HepG2 (cell line): ENCODE data around the gene BLOC1S4. TPM values are rescaled to one million over a fixed set of nuclear protein-coding genes. Genes with fewer than 3 reads are reported as not detected.

ENCODE experiments used
- ATF4 ChIP-seq, 2 experiments: fragments of 450-650 bp in 1 of 2; sonication (generic) in 1 of 2; formaldehyde crosslinking; IDR thresholded peaks; 2 replicates each; pipeline versions ENCODE4 v1.5.0 to v1.8.0; 2020 to 2022; ENCODE audit warnings: mild to moderate bottlenecking in 1 of 2, missing genetic modification reagents in 1 of 2
- GPN1 ChIP-seq: sonication (generic); formaldehyde crosslinking; IDR thresholded peaks from 2 replicates; pipeline ENCODE4 v1.5.1; 2020; ENCODE audit warnings: missing genetic modification reagents, borderline replicate concordance
- MEIS2 ChIP-seq: sonication (generic); formaldehyde crosslinking; IDR thresholded peaks from 2 replicates; pipeline ENCODE4 v1.9.0; 2021; ENCODE audit warnings: mild to moderate bottlenecking, missing genetic modification reagents
- NFIB ChIP-seq: sonication (generic); formaldehyde crosslinking; IDR thresholded peaks from 2 replicates; pipeline ENCODE4 v1.9.0; 2021; ENCODE audit warnings: missing genetic modification reagents, mild to moderate bottlenecking, borderline replicate concordance
- PAF1 ChIP-seq: IDR thresholded peaks from 2 replicates; pipeline ENCODE4 v1.6.1; 2016; ENCODE audit warnings: missing genetic modification reagents, missing compliant biosample characterization
- PAWR ChIP-seq: sonication (generic); formaldehyde crosslinking; IDR thresholded peaks from 2 replicates; pipeline ENCODE4 v1.4.0; 2020; ENCODE audit warnings: missing genetic modification reagents, mild to moderate bottlenecking, borderline replicate concordance
- RERE ChIP-seq: IDR thresholded peaks from 2 replicates; pipeline ENCODE4 v1.6.1; 2016; ENCODE audit warnings: low read depth, missing genetic modification reagents, missing compliant biosample characterization
- SAFB2 ChIP-seq: sonication (generic); formaldehyde crosslinking; IDR thresholded peaks from 2 replicates; pipeline ENCODE4 v1.5.1; 2020; ENCODE audit warnings: missing genetic modification reagents, low read depth, mild to moderate bottlenecking, borderline replicate concordance
- SAP130 ChIP-seq: IDR thresholded peaks from 2 replicates; pipeline ENCODE4 v1.6.1; 2016; ENCODE audit warnings: low read depth
- SMAD1 ChIP-seq: sonication (generic); formaldehyde crosslinking; IDR thresholded peaks from 2 replicates; pipeline ENCODE4 v1.4.0; 2020; ENCODE audit warnings: missing genetic modification reagents, low read depth, mild to moderate bottlenecking, borderline replicate concordance
- SNAPC4 ChIP-seq: sonication (generic); formaldehyde crosslinking; IDR thresholded peaks from 2 replicates; pipeline ENCODE4 v1.4.0; 2020; ENCODE audit warnings: mild to moderate bottlenecking, missing genetic modification reagents
- SP140L ChIP-seq: sonication (generic); formaldehyde crosslinking; IDR thresholded peaks from 2 replicates; pipeline ENCODE4 v1.4.0; 2020; ENCODE audit warnings: missing genetic modification reagents, borderline replicate concordance
- TARDBP ChIP-seq: sonication (generic); formaldehyde crosslinking; IDR thresholded peaks from 2 replicates; pipeline ENCODE4 v1.8.0; 2022; ENCODE audit warnings: mild to moderate bottlenecking, missing genetic modification reagents
- ZFY ChIP-seq: sonication (generic); formaldehyde crosslinking; IDR thresholded peaks from 2 replicates; pipeline ENCODE4 v1.4.0; 2020; ENCODE audit warnings: missing genetic modification reagents
- ZNF3 ChIP-seq: IDR thresholded peaks from 2 replicates; pipeline ENCODE4 v1.7.0; 2017; ENCODE audit warnings: inconsistent platforms
- ZNF329 ChIP-seq: sonication (generic); formaldehyde crosslinking; IDR thresholded peaks from 2 replicates; pipeline ENCODE4 v1.9.0; 2021; ENCODE audit warnings: low read depth, mild to moderate bottlenecking, missing genetic modification reagents
- ZNF792 ChIP-seq: IDR thresholded peaks from 2 replicates; pipeline ENCODE4 v1.6.1; 2016
- ZSCAN30 ChIP-seq: sonication (generic); formaldehyde crosslinking; IDR thresholded peaks from 2 replicates; pipeline ENCODE4 v1.5.0; 2020; ENCODE audit warnings: mild to moderate bottlenecking, missing genetic modification reagents
- polyA plus RNA-seq, 8 experiments: library from polyadenylated mRNA; depleted of rRNA in 3 of 8; stranded (reverse) in 7 of 8; unstranded in 1 of 8; fragments of >200 nt; fragmentation: Illumina TruSeq in 4 of 8; extraction: Trizol in 4 of 8; gene quantifications; 2 replicates each; pipeline versions ENCODE4 v1.2.1 to v1.2.3, GENCODE V29; 2011 to 2016; ENCODE audit warnings: low read depth in 4 of 8, missing spikeins in 1 of 8, mixed read lengths in 1 of 8; ENCODE audit not compliant: insufficient read depth in 1 of 8
- total RNA-seq, 5 experiments: library from RNA; depleted of rRNA; stranded (reverse); fragments of >200 nt; fragmentation: Illumina TruSeq; extraction: Trizol; gene quantifications; 2 replicates each; pipeline ENCODE4 v1.2.3, GENCODE V29; 2016; ENCODE audit warnings: low read depth in 1 of 5

BLOC1S4 gene
- total and polyA plus RNA-seq, 2 of the 13 experiments (the other 11 are each of a cell fraction or from before 2014, with no cell fraction given) = 15.5 to 20.9 TPM

GRCh38 chr4:6673660-6674499, 42.1 kb upstream of the BLOC1S4 start (continued):
- peak; percentile 27; the same call in 1 of the 2 replicates for TF ChIP-seq RERE (CRISPR knock-in tag)
- peak; percentile 86 for TF ChIP-seq SAP130 (CRISPR knock-in tag)
- TF ChIP-seq SMAD1 (CRISPR knock-in tag) = no peak
- no peak for TF ChIP-seq GPN1 (CRISPR knock-in tag)
- TF ChIP-seq TARDBP (CRISPR knock-in tag) = peak; percentile 42; the same call in 1 of the 2 replicates
- no peak for TF ChIP-seq PAF1 (CRISPR knock-in tag)
- TF ChIP-seq PAWR (CRISPR knock-in tag) = no peak
- TF ChIP-seq ZNF792 = no peak
- TF ChIP-seq MEIS2 (CRISPR knock-in tag) = no peak
- no peak for TF ChIP-seq ZNF3 (CRISPR knock-in tag)
- TF ChIP-seq NFIB (CRISPR knock-in tag) = no peak
- peak; percentile 37 for TF ChIP-seq SAFB2 (CRISPR knock-in tag)
- peak in 1 of 2 experiments; percentile 70; a peak in 2 of 4 replicates for TF ChIP-seq ATF4 (CRISPR knock-in tag; IDR thresholded peaks at IDR 0.05)
- TF ChIP-seq ZNF329 (CRISPR knock-in tag) = no peak; the same call in 1 of the 2 replicates
- no peak for TF ChIP-seq ZSCAN30
- no peak for TF ChIP-seq SNAPC4 (CRISPR knock-in tag)
- TF ChIP-seq ZFY (CRISPR knock-in tag) = peak; percentile 83
- TF ChIP-seq SP140L = 0 out of 2 replicates have a peak, but pooled peaks have one; percentile 46
